Stimulated activated CD4-positive, alpha-beta T cell treated with anti-CD3 and anti-CD28 coated beads, Interleukin-12 subunit alpha, Interleukin-12 subunit beta, amount 100 ng/mL, for 4 hours (primary cell): Measurements from ENCODE around the gene LLGL1.
A peak's percentile ranks its signal among the peaks of the same experiment; 100 is the strongest.

Source experiments
- DNase-seq: peaks from one replicate; pipeline ENCODE4 v3.0.0-alpha.2; 2020

LLGL1 gene

DNA sequence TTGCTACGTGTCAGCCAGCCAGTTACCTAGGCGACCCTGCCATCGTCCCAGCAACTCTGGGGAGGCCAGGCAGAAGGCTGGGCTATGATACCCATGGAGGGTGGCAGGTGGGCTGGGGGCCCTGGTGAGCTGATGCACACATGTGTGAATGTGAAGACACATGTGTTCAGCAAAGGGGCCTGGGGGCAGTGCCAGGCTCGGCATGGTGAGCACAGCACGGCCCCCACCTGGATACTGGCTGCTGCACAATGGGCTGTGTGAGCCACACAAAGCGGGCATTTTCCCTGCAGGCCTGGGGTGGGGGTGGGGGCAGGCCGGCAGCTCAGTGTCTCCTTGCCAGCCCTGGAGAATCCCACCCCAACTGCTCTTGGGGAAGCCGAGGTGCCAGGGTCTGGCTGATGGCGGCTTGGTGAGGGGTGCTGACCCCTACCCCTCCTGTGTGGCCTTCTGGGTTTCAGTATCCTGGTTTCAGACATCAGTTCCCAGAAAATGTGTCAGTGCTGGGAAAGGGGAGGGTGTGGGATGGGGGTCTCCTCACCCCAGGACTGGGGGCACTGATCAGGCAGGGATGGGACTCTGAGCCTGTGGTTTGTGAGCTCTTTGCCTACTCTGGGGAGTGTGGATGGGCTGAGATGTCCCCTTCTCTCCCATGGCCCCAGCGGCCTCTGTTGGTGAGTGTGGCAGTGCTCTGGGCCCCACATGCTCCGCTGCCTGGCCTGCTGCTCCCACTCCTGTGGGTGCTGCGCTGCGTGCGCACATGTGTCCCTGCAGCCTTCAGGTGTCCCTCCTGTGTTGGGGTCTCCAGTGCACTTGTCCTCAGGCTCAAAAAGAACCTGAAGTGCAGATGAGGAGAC, 5.1 kb downstream of the LLGL1 start:
- no peak for DNase-seq

DNA sequence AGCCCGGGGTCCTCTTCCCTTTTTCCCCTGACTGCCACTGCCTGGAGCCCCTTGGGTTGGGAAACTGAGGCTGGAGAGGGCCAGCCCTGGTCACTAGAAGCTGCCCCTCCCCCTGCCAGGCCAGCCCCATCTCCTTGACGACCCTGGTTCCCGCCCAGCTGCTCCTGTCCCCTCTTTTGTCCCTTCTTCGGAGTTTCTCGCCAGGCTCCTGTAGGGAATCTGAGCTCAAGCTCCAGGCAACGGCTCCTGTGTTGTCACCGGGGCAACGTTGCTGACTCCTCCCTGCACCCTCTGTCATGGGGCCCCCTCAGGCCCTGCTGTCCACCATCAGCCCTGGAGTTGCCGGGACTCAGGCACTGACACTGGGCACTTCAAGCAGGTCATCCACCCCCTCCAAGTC, 5.7 kb downstream of the LLGL1 start:
- DNase-seq = no peak

DNA sequence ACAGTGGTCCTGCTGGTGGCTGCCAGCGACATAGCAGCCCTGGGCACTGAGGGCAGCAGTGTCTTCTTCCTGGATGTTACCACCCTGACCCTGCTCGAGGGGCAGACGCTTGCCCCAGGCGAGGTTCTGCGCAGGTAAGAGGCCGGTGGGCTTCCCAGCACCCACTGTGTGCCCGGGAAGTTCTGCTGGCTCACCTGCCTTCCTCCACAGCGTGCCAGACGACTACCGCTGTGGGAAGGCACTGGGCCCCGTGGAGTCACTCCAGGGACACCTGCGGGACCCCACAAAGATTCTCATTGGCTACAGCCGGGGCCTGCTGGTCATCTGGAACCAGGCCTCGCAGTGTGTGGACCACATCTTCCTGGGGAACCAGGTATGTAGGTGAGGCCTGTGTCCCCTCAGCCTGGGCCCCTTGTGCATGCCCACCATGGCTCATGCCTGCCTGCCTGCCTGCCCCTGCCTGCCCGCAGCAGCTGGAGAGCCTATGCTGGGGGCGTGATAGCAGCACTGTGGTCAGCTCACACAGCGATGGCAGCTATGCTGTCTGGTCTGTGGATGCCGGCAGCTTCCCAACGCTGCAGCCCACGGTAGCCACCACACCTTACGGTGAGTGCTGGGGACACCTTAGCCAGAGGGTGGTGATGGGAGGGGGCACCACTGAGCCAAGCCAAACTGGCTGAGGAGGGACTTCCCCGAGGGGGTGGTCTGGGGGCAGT, 8.5 kb downstream of the LLGL1 start:
- DNase-seq = no peak

DNA sequence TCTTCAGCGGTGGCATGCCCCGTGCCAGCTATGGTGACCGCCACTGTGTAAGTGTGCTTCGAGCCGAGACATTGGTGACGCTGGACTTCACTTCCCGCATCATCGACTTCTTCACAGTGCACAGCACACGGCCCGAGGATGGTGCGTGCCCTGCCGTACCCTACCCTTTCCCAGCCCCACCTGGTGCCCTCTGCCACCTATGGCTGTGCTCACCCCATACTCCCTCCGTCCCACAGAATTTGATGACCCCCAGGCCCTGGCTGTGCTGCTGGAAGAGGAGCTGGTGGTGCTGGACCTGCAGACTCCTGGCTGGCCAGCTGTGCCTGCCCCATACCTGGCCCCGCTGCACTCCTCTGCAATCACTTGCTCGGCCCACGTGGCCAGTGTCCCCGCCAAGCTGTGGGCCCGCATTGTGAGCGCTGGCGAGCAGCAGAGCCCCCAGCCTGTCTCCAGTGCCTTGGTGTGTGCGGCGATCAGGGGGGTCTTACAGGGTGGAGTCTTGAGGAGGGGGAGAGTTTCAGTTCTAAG, 9.5 kb downstream of the LLGL1 start:
- no peak for DNase-seq

DNA sequence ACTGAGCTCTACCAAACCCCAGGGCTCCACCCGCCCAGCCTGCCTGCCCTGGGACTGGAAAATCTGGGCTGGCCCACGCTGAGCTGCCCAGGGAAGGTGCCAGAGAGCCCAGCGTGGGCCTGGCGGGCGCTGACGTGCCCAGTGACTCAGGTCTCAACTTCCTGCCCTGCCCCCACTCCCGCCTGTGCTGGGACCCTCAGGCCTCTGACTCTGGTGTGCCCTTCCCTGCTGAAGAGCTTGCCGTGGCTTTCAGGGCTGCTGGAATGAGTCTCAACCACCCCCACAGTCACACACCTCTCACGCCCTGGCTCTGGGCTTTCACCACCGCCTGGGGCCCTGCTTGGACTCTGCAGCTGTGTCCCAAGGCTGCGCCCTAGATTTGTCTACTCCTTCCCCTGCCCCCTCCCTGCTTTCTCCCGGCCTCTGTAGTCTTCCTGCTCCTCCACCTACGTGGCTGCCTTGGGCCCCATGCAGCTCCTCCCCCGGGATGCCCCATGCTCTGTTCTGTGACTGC, 10.4 kb downstream of the LLGL1 start:
- no peak for DNase-seq

DNA sequence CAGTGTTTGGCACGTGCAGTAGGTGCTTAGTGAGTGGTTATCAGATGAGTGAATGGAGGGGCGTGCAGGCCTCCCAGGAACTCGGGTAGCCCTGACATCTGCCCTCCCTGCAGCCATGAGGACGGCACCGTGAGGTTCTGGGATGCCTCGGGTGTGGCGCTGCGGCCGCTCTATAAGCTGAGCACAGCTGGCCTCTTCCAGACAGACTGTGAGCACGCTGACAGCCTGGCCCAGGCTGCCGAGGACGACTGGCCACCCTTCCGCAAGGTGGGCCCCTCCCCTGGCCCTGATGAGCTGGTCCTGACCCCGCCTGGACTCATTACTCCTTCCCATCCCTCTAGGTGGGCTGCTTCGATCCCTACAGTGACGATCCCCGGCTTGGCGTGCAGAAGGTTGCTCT, 11.1 kb downstream of the LLGL1 start:
- no peak for DNase-seq

DNA sequence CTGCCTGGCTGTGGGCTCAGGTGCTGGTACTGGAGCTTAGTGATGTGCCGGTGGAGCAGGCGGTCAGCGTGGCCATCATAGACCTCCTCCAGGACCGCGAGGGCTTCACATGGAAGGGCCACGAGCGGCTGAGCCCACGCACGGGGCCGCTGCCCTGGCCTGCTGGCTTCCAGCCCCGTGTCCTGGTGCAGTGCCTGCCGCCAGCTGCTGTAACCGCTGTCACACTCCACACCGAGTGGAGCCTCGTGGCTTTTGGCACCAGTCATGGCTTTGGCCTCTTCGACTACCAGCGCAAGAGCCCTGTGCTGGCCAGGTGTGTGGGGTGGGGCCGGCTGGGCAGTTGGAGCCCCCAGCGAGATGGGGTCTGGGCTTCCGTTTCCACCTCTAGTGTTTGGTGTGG, 12.0 kb downstream of the LLGL1 start:
- DNase-seq = no peak

DNA sequence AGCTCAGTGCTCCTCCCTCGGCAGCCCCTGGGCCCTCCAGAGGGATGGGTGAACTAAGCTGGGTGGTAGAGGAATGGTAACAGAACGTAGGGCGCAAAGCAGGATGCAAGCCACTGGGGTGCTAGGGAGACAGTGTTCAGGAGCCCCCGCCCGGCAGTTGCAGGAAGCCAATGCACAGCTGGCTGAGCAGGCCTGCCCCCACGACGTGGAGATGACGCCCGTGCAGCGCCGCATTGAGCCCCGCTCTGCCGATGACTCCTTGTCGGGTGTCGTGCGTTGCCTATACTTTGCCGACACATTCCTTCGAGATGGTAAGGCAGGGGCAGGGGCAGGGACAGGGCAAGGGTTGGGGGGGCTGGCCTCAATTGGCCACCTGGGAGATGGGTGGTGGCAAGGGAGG, 12.9 kb downstream of the LLGL1 start:
- no peak for DNase-seq

DNA sequence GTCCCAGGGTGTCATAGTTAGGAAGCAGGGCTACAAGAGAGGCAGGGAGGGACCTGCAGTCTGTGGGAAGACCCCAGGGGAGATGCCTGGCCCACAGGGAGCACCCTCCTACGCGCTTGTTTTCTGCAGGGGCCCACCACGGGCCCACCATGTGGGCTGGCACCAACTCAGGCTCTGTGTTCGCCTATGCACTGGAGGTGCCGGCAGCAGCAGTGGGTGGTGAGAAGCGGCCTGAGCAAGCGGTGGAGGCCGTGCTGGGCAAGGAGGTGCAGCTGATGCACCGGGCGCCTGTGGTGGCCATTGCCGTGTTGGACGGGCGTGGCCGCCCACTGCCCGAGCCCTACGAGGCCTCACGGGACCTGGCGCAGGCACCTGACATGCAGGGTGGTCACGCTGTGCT, 15.0 kb downstream of the LLGL1 start:
- no peak for DNase-seq

DNA sequence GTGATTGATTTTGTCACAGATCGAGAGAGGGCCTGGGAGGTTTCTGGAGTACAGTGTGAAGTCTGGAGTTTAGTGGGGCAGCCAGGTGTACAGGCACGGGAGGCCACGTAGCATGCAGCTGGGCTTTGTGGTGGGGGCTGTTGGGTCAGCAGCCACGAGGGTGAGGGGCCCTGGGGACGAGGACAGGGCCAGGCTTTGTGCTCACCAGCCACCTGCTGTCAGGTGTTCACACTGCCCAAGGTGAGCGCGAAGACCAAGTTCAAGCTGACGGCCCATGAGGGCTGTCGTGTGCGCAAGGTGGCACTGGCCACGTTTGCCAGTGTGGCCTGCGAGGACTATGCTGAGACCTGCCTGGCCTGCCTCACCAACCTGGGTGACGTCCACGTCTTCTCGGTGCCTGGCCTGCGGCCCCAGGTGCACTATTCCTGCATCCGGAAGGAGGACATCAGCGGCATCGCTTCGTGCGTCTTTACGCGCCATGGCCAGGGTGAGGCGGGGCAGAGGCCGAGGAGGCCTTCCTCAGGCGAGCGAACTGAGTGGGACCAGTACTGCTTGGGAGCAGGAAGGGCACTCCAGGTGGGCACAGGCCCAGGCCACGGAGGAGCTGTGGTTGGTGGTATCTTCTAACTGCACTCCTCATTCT, 15.9 kb downstream of the LLGL1 start:
- DNase-seq = no peak

DNA sequence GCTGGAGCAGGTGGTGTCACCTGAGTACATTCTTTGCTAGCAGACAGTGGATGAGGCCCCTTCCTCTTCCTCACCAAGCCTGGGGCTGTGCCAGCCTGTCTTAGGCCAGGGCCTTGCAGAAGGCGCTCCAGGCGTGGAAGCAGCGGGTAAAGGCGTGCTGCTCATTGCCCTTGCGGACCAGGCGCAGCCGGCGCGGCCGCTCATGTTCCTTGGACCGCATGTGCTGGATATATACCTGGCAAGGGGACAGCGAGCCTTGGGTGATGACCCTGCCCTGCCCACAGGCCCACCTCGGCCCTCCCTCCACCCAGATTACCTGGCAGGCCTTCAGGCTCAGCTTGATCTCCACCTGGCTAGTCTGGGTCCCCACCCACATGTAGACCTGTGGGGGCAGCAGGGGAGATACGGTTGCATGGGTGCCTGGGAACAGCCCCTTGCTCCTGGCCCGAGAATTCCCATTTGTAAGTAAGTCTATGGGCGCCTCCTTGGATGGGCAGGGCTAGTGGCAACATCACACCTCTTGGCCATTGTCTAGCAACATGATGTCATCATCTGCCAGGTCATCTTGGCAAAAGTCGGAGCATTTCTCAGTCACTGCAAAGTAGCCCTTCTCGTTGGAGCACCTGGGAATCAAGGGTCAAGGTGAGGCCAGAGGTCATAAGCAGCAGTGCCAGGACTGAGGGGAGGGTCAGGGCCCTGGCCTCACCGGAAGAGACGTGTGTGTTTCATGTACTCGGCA, 19.8 kb downstream of the LLGL1 start:
- no peak for DNase-seq

DNA sequence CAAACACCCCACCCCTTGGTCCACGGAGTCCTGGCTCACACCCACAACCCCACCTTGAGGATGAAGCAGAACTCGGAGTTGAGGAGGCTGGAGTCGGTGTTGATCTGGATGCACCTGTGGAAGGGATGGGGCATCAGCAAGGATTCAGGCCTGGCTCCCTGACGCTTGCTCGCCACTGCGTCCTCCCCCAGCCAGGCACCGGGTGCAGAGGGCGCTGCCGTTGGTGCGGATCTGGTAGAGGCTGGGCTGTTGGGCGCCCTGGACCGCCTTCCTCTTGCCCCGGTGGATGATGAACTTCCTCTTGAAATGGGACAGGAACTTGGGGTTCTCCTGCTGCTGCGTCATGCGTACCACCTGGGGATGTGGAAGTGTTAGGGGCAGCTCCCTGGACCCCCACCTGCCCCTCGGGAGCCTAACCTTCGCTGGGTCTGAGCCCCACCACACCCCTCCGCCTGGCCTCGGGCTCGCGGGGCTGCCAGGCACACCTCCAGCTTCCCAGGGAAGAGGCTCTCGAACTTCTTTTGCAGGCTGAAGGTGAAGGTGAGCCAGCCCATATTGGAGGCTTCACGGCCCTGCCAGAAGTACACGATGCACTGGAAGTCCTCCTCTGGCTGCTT, 20.8 kb downstream of the LLGL1 start:
- no peak for DNase-seq

DNA sequence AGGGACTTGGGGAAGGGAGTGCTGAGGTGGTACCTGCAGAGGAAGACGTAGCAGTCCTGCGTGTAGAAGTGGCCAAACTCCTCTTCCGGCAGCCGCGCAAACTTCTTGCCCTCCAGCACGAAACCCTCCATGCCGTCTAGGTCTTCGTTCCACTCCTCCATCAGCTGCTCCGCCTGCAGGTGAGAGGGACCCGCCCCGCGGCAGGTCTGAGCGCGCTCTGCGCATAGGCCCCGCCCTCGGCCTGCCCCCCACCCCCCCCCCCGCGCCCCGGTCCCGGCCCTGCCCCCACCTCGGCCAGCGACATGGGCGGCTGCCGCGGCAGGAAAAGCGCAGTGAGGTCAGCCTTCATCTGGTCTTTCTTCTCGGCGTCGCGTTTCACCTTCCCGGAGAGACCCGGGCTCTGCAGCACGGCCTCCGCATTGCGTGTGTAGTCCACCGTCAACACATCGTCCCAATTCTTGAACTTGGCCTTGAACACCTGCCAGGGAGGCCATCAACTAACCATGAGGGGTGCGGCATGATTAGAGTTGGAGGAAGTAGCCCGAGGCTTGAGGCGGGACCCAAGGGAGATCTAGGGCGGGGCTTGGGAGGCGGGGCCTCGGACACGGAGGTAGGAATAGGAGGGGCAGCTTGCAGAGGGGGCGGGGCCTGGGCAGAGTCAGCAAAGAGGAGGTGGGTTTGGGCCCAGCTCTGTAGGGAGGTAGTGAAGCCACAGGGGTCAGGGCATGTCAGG, 21.6 kb downstream of the LLGL1 start:
- peak; percentile 37 for DNase-seq

DNA sequence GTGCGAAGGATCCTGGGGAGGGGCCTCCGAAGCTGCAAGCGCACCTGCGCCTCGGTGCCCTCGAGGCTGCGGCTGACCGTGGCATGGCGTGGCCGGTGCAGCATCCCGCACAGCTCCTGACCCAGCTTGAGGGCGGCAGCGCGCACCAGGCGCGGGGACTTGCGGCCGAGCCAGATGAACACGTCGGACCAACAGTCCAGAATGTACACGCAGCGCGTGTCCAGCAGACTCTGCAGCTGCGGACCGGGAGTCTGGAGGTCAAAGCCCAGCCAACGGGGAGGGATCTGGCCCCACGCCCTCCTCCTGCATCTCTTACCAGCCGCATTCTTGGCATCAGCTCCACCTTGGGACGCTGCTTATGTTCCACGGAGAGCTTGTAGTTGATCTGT, 22.2 kb downstream of the LLGL1 start:
- no peak for DNase-seq

DNA sequence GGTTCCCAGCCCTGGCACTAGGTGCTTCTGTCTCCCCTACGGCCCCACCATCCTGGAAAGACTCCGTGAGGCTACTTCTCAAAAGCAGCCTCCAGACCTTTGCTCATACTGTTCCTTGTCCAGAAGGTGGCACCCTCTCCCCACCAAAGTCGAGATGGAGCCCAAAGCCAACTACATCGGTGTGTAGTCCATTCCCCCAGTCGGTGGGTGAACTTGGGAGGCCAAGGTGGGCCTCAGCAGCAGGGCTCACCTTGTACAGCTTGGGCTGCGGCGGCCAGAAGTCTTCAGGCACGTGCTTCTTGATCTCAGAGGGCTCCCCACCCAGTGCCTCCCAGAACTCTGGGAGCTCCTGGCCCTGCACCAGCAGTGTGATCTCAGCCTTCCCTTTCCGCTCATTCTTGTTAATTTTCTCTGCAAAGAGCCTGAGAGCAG, 22.9 kb downstream of the LLGL1 start:
- DNase-seq = peak; percentile 45

DNA sequence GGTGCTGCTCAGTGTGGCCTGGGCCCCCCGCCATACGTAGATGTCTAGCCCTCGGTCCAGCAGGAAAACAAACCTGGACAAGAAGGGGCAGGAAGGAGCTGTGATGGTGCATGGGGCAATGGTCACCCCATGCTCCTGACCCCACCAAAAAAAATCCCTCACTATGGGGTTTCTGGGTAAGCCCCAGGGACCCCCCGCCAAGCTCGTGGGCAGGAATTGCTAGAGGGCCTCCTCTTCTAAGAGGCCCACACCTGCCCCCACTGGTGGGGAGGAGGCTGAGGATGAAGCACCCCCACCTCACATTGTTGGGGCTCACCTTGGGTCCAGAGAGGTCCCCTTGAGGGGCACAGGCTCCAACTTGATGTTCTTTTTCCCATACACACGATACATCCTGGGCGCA, 23.4 kb downstream of the LLGL1 start:
- no peak for DNase-seq

DNA sequence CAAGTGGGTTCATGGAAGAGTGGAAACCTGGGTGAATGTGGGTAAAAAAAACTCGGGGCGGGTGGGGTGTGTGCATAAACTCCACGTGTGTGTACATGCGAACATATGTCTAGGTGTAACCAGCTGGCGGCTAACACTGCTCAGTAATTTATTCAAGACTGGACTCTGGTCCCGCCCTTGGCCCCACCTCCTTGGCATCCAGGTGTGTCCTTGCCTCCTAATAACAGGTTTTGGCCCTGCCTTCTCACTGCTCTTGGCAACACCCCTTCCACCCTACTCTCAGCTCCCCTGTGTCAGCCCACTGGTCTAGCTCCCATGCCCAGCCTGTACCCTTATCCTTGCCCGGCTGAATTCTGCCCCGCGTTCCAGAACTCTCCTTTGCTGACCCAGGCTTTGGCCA, 24.8 kb downstream of the LLGL1 start:
- DNase-seq = no peak

DNA sequence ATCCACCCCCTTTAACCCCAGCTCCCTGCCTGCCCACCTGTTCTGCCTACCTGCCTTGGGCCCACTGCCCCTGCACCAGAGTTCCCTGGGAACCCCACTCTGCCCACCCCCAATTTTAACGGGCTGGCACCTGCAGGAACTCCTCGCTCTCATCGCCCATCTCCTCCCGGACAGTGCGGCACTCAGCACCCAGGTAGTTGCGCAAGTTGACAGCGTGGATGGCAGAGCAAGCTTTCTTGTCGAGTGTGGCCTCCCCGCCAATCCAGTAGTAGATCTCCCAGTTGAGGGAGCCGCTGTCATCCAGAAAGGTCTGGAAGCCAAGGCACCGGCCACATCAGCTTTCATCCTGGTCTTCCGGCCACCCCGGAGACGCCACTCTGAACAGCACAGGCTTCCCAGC, 25.3 kb downstream of the LLGL1 start:
- DNase-seq = no peak

DNA sequence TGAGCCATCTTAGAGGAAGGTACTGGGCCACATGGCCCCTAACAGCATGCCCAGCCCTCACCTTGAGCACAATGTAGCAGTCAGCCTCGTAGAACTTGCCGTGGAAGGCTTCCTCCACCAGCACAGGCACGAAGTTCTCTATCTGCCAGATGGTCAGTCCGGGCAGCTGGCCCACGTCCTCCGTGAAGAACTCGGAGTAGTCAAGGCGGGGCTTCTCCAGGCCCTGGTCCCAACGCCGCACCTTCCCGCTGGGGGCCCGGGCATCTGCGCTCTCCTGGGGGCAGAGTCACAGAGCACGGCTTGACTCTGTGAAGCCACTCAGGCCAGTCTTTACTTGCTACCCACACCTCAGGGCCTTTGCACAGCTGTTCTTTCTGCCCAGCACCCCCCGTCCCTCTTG, 25.8 kb downstream of the LLGL1 start:
- DNase-seq = no peak

DNA sequence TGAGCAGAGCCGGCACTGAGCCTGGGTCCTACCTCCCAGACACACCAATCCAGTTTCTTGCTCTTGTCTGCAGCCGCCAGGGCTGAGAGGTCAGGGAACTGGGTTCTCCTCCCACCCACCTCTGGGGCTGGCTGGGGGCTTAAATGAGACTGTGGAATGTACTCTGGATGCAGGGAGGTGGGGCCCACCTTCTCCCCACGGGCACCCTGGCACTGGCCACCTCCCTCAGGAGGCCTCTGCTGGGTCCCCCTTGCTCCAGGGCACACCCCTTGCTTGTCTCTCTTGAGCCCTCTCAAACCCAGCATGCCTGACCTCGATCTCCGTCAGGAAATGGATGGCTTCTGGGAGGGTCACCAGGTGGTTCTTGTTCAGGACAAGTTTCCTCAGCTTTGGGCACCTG, 26.7 kb downstream of the LLGL1 start:
- DNase-seq = no peak

DNA sequence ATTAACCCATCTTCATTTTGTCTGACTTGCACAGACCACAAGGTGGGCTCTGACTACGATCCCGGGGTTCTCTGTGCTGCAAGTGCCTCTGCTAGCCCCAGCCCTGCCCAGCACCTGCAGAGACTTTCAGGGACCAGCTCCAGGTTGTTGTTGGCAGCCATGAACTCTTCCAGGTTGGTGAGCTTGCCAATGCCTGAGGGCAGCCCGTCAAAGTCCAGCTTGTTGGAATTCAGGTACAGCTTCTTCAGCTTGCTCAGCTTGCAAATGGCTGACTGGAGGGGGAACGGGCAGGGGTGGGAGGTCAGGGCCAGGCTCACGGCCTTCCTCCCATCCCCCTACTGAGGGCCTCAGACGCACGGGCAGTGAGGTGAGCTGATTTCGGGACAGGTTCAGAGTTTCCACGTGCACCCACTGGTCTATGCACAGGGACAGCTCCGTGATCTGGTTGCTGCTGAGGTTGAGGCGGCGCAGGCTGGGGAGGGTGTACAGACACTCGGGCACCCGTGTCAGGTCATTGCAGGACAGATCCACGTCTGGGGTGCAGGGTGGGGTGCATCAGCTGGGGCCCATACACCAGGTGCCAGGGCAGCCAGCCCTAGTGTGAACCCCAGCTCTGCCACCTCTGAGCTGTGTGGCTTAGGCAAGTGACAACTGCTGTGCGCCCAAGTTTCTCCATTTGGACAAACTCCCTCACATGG, 27.9 kb downstream of the LLGL1 start:
- no peak for DNase-seq
